AG09309 (cell line): ENCODE results near the gene OR2H2.

Experiments
- DNase-seq: peaks from one replicate; pipeline ENCODE4 v3.0.0-alpha.2; 2010; ENCODE audit warnings: low read depth
- H3K4me3 ChIP-seq: 2 replicates; pipeline ENCODE4 v1.5.1; 2011; ENCODE audit warnings: mild to moderate bottlenecking, low read depth, low read length, moderate library complexity; ENCODE audit not compliant: control insufficient read depth
- CTCF ChIP-seq: IDR thresholded peaks from 2 replicates; pipeline ENCODE4 v1.5.1; 2011; ENCODE audit warnings: mild to moderate bottlenecking, low read depth, low read length, inconsistent platforms; ENCODE audit not compliant: insufficient read depth, control insufficient read depth; ENCODE audit errors: missing control alignments

Gene OR2H2

GRCh38 chr6:29602564-29603361, 17.8 kb downstream of the OR2H2 start:
- no peak for TF ChIP-seq CTCF
- H3K4me3 ChIP-seq = no peak overlapping the region
- no peak for DNase-seq

GRCh38 chr6:29603456-29603855, 18.5 kb downstream of the OR2H2 start:
- DNase-seq = no peak
- no peak for TF ChIP-seq CTCF
- no peak overlapping the region for H3K4me3 ChIP-seq

GRCh38 chr6:29603930-29604329, 19.0 kb downstream of the OR2H2 start:
- no peak for DNase-seq
- TF ChIP-seq CTCF = no peak
- no peak overlapping the region for H3K4me3 ChIP-seq

- no peak for DNase-seq
- H3K4me3 ChIP-seq = no peak overlapping the region
- TF ChIP-seq CTCF = no peak
Measured at GRCh38 chr6:29608131-29608530, 23.2 kb downstream of the OR2H2 start.

- no peak for TF ChIP-seq CTCF
- no peak for DNase-seq
- no peak overlapping the region for H3K4me3 ChIP-seq
Measured at GRCh38 chr6:29610540-29610939, 25.6 kb downstream of the OR2H2 start.

- no peak for TF ChIP-seq CTCF
- no peak overlapping the region for H3K4me3 ChIP-seq
- no peak for DNase-seq
Measured at GRCh38 chr6:29611426-29611825, 26.5 kb downstream of the OR2H2 start.
